Prostate gland (tissue), 2 donors: Measurements from ENCODE around the gene RIPOR3. TPM values are rescaled to one million over a fixed set of nuclear protein-coding genes. Genes with fewer than 3 reads are reported as not detected.

Experiments used
- DNase-seq: peaks from one replicate; pipeline ENCODE4 v3.0.0-alpha.2; 2019; ENCODE audit warnings: low spot score
- H3K27ac ChIP-seq, 2 donors: fragments of 200-600 bp; sonication (generic); 2 replicates each; pipeline ENCODE4 v1.5.1; 2017 to 2019
- H3K27me3 ChIP-seq: fragments of 200-600 bp; sonication (generic); replicated peaks from 2 replicates; pipeline ENCODE4 v1.5.1; 2019; ENCODE audit not compliant: insufficient read depth
- H3K36me3 ChIP-seq, 2 donors: fragments of 200-600 bp; sonication (generic); 1 replicate in 1 of 2; 2 replicates in 1 of 2; pipeline versions ENCODE4 v1.5.1 to v1.8.1; 2017 to 2019
- H3K4me1 ChIP-seq: fragments of 200-600 bp; sonication (generic); replicated peaks from 2 replicates; pipeline ENCODE4 v1.5.1; 2019
- H3K4me3 ChIP-seq, 2 donors: fragments of 200-600 bp; sonication (generic); 2 replicates each; pipeline ENCODE4 v1.5.1; 2017 to 2019
- H3K9me3 ChIP-seq: fragments of 200-600 bp; sonication (generic); 2 replicates; pipeline ENCODE4 v1.5.1; 2017
- POLR2A ChIP-seq: fragments of 450-650 bp; IDR thresholded peaks from one replicate; pipeline ENCODE4 v1.6.1; 2016; ENCODE audit warnings: antibody characterized with exemption, mild to moderate bottlenecking
- POLR2AphosphoS5 ChIP-seq: sonication (generic); formaldehyde crosslinking; IDR thresholded peaks from one replicate; pipeline ENCODE4 v1.6.1; 2017; ENCODE audit warnings: antibody characterized with exemption
- WGBS: methylation state at CpG from one replicate; pipeline ENCODE4 v1.1.5; 2018; 5-methylcytosine and 5-hydroxymethylcytosine counted together
- intact Hi-C: fragments of 100-400 bp; cut with DNase I; formaldehyde crosslinking; loops from one replicate; pipeline ENCODE4 v1.14.2; 2022
- total RNA-seq, 2 donors: library from RNA; depleted of rRNA; stranded (reverse); fragments of >200 nt; gene quantifications; one replicate each; pipeline ENCODE4 v1.1.0, GENCODE V29; 2016
- TF ChIP-seq, protein P1 (sequence below), 4 experiments: fragments of 200-600 bp in 2 of 4; fragments of 450-650 bp in 2 of 4; sonication (generic) in 2 of 4; IDR thresholded peaks; 1 replicate in 3 of 4; 2 replicates in 1 of 4; pipeline ENCODE4 v1.5.1; 2016 to 2019; ENCODE audit warnings: antibody characterized with exemption in 4 of 4, mild to moderate bottlenecking in 2 of 4, moderate library complexity in 2 of 4

Gene RIPOR3
- total RNA-seq, 2 donors from 2014 or later = 0.55 to 11.3 TPM

DNA sequence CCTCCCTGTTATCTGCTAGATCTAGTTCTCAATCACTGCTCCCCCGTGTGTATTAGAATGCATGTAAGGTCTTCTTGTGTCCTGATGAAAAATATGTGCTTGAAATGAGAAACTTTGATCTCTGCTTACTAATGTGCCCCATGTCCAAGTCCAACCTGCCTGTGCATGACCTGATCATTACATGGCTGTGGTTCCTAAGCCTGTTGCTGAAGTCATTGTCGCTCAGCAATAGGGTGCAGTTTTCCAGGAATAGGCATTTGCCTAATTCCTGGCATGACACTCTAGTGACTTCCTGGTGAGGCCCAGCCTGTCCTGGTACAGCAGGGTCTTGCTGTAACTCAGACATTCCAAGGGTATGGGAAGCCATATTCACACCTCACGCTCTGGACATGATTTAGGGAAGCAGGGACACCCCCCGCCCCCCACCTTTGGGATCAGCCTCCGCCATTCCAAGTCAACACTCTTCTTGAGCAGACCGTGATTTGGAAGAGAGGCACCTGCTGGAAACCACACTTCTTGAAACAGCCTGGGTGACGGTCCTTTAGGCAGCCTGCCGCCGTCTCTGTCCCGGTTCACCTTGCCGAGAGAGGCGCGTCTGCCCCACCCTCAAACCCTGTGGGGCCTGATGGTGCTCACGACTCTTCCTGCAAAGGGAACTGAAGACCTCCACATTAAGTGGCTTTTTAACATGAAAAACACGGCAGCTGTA is 107.7 kb downstream of the RIPOR3 start:
- H3K27me3 ChIP-seq = no peaks in the 10 kb centered on the region
- peaks cover 14% of the 10 kb centered on the region for H3K4me1 ChIP-seq
- no peaks in the 10 kb centered on the region for H3K9me3 ChIP-seq
- H3K27ac ChIP-seq = no peak overlapping the region
- no peak for DNase-seq
- no peak overlapping the region for H3K4me3 ChIP-seq
- TF ChIP-seq POLR2A (no peak), POLR2AphosphoS5 (no peak)
- TF ChIP-seq, protein P1, sequence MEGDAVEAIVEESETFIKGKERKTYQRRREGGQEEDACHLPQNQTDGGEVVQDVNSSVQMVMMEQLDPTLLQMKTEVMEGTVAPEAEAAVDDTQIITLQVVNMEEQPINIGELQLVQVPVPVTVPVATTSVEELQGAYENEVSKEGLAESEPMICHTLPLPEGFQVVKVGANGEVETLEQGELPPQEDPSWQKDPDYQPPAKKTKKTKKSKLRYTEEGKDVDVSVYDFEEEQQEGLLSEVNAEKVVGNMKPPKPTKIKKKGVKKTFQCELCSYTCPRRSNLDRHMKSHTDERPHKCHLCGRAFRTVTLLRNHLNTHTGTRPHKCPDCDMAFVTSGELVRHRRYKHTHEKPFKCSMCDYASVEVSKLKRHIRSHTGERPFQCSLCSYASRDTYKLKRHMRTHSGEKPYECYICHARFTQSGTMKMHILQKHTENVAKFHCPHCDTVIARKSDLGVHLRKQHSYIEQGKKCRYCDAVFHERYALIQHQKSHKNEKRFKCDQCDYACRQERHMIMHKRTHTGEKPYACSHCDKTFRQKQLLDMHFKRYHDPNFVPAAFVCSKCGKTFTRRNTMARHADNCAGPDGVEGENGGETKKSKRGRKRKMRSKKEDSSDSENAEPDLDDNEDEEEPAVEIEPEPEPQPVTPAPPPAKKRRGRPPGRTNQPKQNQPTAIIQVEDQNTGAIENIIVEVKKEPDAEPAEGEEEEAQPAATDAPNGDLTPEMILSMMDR (IDR thresholded peaks at IDR 0.05) = no peak
- 78% methylated on average over 15 of the region's 15 CpGs for WGBS
- H3K36me3 ChIP-seq = peaks cover 4 to 20% of the 10 kb centered on the region in 2 donors
- intact Hi-C loops = loop anchor here (10.0 kb wide), 1 partner anchor 459 kb away; no protein-coding TSS in a partner anchor

DNA sequence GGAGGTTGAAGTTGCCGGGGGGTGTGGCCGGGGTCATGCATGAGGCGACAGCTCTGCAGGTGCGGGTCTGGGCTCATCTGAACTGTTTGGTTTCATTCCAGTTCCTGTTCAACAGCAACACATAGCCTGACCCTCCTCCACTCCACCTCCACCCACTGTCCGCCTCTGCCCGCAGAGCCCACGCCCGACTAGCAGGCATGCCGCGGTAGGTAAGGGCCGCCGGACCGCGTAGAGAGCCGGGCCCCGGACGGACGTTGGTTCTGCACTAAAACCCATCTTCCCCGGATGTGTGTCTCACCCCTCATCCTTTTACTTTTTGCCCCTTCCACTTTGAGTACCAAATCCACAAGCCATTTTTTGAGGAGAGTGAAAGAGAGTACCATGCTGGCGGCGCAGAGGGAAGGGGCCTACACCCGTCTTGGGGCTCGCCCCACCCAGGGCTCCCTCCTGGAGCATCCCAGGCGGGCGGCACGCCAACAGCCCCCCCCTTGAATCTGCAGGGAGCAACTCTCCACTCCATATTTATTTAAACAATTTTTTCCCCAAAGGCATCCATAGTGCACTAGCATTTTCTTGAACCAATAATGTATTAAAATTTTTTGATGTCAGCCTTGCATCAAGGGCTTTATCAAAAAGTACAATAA is 108.6 kb downstream of the RIPOR3 start:
- TF ChIP-seq POLR2A (no peak), POLR2AphosphoS5 (no peak)
- TF ChIP-seq, protein P1 (IDR thresholded peaks at IDR 0.05) = no peak
- H3K27ac ChIP-seq = no peak overlapping the region
- WGBS = 83% methylated on average over 26 of the region's 26 CpGs
- peaks cover 11% of the 10 kb centered on the region for H3K4me1 ChIP-seq
- peaks cover 4 to 24% of the 10 kb centered on the region in 2 donors for H3K36me3 ChIP-seq
- H3K9me3 ChIP-seq = no peaks in the 10 kb centered on the region
- H3K27me3 ChIP-seq = no peaks in the 10 kb centered on the region
- intact Hi-C loops = loop anchor here (10.0 kb wide), 1 partner anchor 458 kb away; no protein-coding TSS in a partner anchor
- DNase-seq = no peak
- no peak overlapping the region for H3K4me3 ChIP-seq

GRCh38 chr20:50582092-50582491 is 109.2 kb downstream of the RIPOR3 start:
- TF ChIP-seq, protein P1 (IDR thresholded peaks at IDR 0.05) = no peak
- TF ChIP-seq POLR2AphosphoS5 = no peak
- TF ChIP-seq POLR2A = no peak

GRCh38 chr20:50580842-50581544 is 110.3 kb downstream of the RIPOR3 start:
- intact Hi-C loops = loop anchor here (2.0 to 10.0 kb wide), 2 partner anchors 394 to 456 kb away; no protein-coding TSS in a partner anchor
- Histone ChIP-seq H3K4me1 (peaks cover 14% of the 10 kb centered on the region), H3K4me3 (no peak overlapping the region), H3K36me3 (peaks cover 4 to 24% of the 10 kb centered on the region in 2 donors), H3K27ac (no peak overlapping the region), H3K27me3 (no peaks in the 10 kb centered on the region), H3K9me3 (no peaks in the 10 kb centered on the region)
- DNase-seq = no peak
- TF ChIP-seq POLR2AphosphoS5 (no peak), POLR2A (no peak)
- TF ChIP-seq, protein P1 (IDR thresholded peaks at IDR 0.05) = no peak
- 87% methylated on average over 21 of the region's 21 CpGs for WGBS

More at GRCh38 chr20:50582092-50582491, 109.2 kb downstream of the RIPOR3 start:
- Histone ChIP-seq H3K36me3 (peaks cover 4 to 24% of the 10 kb centered on the region in 2 donors), H3K9me3 (no peaks in the 10 kb centered on the region), H3K4me1 (peaks cover 10% of the 10 kb centered on the region), H3K27me3 (no peaks in the 10 kb centered on the region), H3K27ac (no peak overlapping the region), H3K4me3 (no peak overlapping the region)
- DNase-seq = no peak
- WGBS = 68% methylated on average over 6 of the region's 6 CpGs
- intact Hi-C loops = loop anchor here (10.0 kb wide), 1 partner anchor 457 kb away; no protein-coding TSS in a partner anchor
